ENCODE measurements around the gene MYO16.

The MYO16 gene

GRCh38 chr13:108707584-108707983, 78.2 kb downstream of the MYO16 start:
- Histone ChIP-seq H3K27ac (no peak overlapping the region), H3K4me2 (no peak overlapping the region), H3K36me3 (no peaks in the 10 kb centered on the region), H3K9me3 (replicated peaks in 1 of 11) (peaks cover 0 to 12% (median 0%) of the 10 kb centered on the region in 11 experiments; a peak in 4 of 22 replicates), H3K4me3 (no peak overlapping the region), H4K20me1 (no peaks in the 10 kb centered on the region), H3K9ac (no peak overlapping the region), H3K4me1 (no peaks in the 10 kb centered on the region), H3K27me3 (no peaks in the 10 kb centered on the region)
- TF ChIP-seq Cebpa-rat (IDR thresholded peaks at IDR 0.05), result no peak

DNA sequence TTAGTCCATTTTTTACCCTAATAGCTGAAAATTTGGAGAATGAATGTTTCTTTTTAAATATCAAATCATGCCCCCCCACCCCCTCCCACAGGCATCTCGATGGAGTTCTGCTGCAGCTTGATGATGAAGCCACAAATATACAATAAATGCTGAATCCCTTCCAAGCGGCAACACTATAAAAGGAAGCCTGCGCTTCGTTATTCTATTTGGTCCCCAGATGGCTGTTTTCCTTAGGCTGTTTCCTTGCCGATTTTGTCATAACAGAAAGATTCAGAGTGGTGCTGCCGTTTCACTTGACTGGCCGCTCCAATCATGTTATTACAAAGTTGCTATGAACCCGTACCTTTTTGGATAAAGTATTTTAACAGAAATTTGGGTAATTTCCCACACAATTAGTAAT, 79.5 kb downstream of the MYO16 start:
- Histone ChIP-seq H3K4me3 (no peak overlapping the region), H3K9ac (no peak overlapping the region), H3K27me3 (no peaks in the 10 kb centered on the region), H4K20me1 (no peaks in the 10 kb centered on the region), H3K4me2 (no peak overlapping the region), H3K27ac (no peak overlapping the region), H3K36me3 (no peaks in the 10 kb centered on the region), H3K9me3 (replicated peaks in 1 of 11) (no peaks in the 10 kb centered on the region), H3K4me1 (no peaks in the 10 kb centered on the region)
- TF ChIP-seq Cebpa-rat (IDR thresholded peaks at IDR 0.05), result no peak

DNA sequence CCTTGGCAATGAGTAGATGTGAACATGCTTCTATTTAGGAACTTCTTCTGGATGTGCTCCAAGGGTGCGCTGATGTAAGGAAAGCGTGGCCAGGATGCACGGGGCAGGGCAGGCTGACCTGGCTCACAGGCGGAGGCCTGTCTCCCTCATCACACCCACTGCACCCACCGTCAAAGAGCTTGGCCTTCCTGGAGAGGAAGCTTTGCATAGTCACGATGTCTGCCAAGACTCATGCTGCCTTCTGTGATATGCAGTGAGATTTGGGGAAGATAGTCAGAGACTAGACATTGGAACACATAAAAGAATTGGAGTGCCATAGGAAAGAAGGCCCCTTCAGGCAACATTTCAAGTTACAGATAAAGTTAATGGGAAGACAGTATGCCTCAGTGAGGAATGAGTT, 82.0 kb downstream of the MYO16 start:
- Histone ChIP-seq H3K4me2 (no peak overlapping the region), H3K4me3 (no peak overlapping the region), H3K27me3 (no peaks in the 10 kb centered on the region), H3K9ac (no peak overlapping the region), H4K20me1 (no peaks in the 10 kb centered on the region), H3K36me3 (no peaks in the 10 kb centered on the region), H3K9me3 (replicated peaks in 1 of 11) (no peaks in the 10 kb centered on the region), H3K4me1 (no peaks in the 10 kb centered on the region), H3K27ac (no peak overlapping the region)
- no peak for TF ChIP-seq Cebpa-rat (IDR thresholded peaks at IDR 0.05)

DNA sequence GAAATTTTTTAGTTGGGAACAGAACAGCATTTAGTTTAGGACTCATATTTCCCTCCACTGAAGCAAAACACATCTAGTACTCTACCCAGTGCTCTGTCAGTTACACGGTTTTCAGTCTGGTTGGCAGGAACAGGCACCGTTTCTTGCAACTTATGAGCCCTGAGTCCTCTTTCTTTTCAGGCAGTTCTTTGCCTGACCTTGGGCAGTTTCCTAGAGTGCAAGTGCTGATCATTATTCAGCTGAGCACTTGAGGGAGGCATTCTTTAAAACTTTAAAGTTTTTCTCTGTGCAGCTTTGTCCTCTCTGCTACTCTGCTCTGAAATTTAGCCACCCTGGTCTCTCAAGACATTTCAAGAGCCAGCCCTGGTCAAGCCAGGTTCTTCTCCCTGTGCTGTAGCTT, 96.1 kb downstream of the MYO16 start:
- Histone ChIP-seq H3K4me3 (no peak overlapping the region), H4K20me1 (no peaks in the 10 kb centered on the region), H3K27ac (no peak overlapping the region), H3K4me2 (no peak overlapping the region), H3K9ac (no peak overlapping the region), H3K9me3 (replicated peaks in 1 of 11) (no peaks in the 10 kb centered on the region), H3K4me1 (no peaks in the 10 kb centered on the region), H3K36me3 (no peaks in the 10 kb centered on the region), H3K27me3 (no peaks in the 10 kb centered on the region)
- TF ChIP-seq Cebpa-rat (IDR thresholded peaks at IDR 0.05), result no peak

DNA sequence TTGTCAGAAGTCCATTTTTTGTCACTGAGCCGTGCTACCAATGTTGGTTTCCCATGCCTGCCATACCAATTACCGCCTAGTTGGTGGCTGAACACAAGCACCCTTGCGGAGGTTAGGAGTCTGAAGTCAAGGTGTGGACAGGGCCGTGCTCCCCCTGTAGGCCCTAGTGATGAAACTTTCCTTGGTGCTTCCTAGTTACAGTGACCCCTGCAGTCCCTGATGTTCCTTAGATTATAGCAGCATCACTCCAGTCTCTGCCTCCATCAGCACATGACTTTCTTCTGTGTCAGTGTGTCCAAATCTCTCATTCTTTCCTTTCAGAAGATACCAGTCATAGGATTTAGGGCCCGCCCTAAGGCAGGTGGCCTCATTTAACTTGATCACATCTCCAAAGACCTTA, 99.0 kb downstream of the MYO16 start:
- TF ChIP-seq Cebpa-rat (IDR thresholded peaks at IDR 0.05), result no peak
- Histone ChIP-seq H3K4me2 (no peak overlapping the region), H3K27me3 (no peaks in the 10 kb centered on the region), H3K9me3 (replicated peaks in 1 of 11) (no peaks in the 10 kb centered on the region), H3K9ac (no peak overlapping the region), H3K4me1 (no peaks in the 10 kb centered on the region), H3K4me3 (no peak overlapping the region), H3K36me3 (no peaks in the 10 kb centered on the region), H3K27ac (no peak overlapping the region), H4K20me1 (no peaks in the 10 kb centered on the region)

GRCh38 chr13:108733022-108733560, 103.7 kb downstream of the MYO16 start:
- Histone ChIP-seq H4K20me1 (no peaks in the 10 kb centered on the region), H3K9me3 (replicated peaks in 1 of 11) (peaks cover 0 to 5% (median 0%) of the 10 kb centered on the region in 11 experiments; a peak in 1 of 22 replicates), H3K4me1 (no peaks in the 10 kb centered on the region), H3K4me3 (no peak overlapping the region), H3K27ac (no peak overlapping the region), H3K36me3 (no peaks in the 10 kb centered on the region), H3K27me3 (no peaks in the 10 kb centered on the region), H3K4me2 (no peak overlapping the region), H3K9ac (no peak overlapping the region)
- no peak for TF ChIP-seq Cebpa-rat (IDR thresholded peaks at IDR 0.05)

GRCh38 chr13:108734676-108735075, 105.3 kb downstream of the MYO16 start:
- H3K9ac ChIP-seq, result no peak overlapping the region
- H3K4me1 ChIP-seq, result no peaks in the 10 kb centered on the region
- no peak overlapping the region for H3K4me2 ChIP-seq
- no peak for TF ChIP-seq Cebpa-rat (IDR thresholded peaks at IDR 0.05)
- H3K27me3 ChIP-seq, result no peaks in the 10 kb centered on the region
- no peaks in the 10 kb centered on the region for H3K36me3 ChIP-seq
- no peak overlapping the region for H3K27ac ChIP-seq
- H4K20me1 ChIP-seq, result no peaks in the 10 kb centered on the region
- no peak overlapping the region for H3K4me3 ChIP-seq
- H3K9me3 ChIP-seq (replicated peaks in 1 of 11), result peaks cover 0 to 5% (median 0%) of the 10 kb centered on the region in 11 experiments; a peak in 1 of 22 replicates

DNA sequence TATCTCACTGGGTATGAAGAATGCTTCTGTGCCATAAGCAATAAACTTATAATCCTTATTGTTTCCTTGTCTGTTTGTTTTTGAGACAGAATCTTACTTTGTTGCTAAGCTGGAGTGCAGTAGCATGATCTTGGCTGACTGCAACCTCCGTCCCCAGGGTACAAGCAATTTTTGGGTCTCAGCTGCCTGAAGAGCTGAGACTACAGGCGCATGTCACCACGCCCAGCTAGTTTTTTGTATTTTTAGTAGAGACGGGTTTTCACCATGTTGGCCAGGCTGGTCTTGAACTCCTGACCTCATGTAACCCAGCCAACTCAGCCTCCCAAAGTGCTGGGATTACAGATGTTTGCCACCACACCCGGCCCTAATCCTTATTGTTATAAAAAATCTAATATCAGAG, 112.5 kb downstream of the MYO16 start:
- H3K36me3 ChIP-seq, result no peaks in the 10 kb centered on the region
- H3K4me3 ChIP-seq, result no peak overlapping the region
- no peak for TF ChIP-seq Cebpa-rat (IDR thresholded peaks at IDR 0.05)

GRCh38 chr13:108742701-108743451, 113.5 kb downstream of the MYO16 start:
- Histone ChIP-seq H3K36me3 (no peaks in the 10 kb centered on the region), H3K9me3 (replicated peaks in 1 of 11) (0 out of 22 replicates have a peak, but pooled peaks cover 0 to 5% (median 0%) of the 10 kb centered on the region in 11 experiments), H3K4me1 (no peaks in the 10 kb centered on the region), H4K20me1 (no peaks in the 10 kb centered on the region), H3K27ac (no peak overlapping the region), H3K4me2 (no peak overlapping the region), H3K4me3 (no peak overlapping the region), H3K27me3 (no peaks in the 10 kb centered on the region), H3K9ac (no peak overlapping the region)
- TF ChIP-seq Cebpa-rat (IDR thresholded peaks at IDR 0.05), result no peak

More for the DNA sequence above, 112.5 kb downstream of the MYO16 start:
- H4K20me1 ChIP-seq, result no peaks in the 10 kb centered on the region
- H3K27ac ChIP-seq, result no peak overlapping the region
- H3K4me2 ChIP-seq, result no peak overlapping the region
- H3K9ac ChIP-seq, result no peak overlapping the region
- H3K9me3 ChIP-seq (replicated peaks in 1 of 11), result 0 out of 22 replicates have a peak, but pooled peaks cover 0 to 5% (median 0%) of the 10 kb centered on the region in 11 experiments
- no peaks in the 10 kb centered on the region for H3K4me1 ChIP-seq
- H3K27me3 ChIP-seq, result no peaks in the 10 kb centered on the region

GRCh38 chr13:108743522-108743921, 114.1 kb downstream of the MYO16 start:
- Histone ChIP-seq H3K27ac (no peak overlapping the region), H3K4me3 (no peak overlapping the region), H3K4me2 (no peak overlapping the region), H4K20me1 (no peaks in the 10 kb centered on the region), H3K4me1 (no peaks in the 10 kb centered on the region), H3K36me3 (no peaks in the 10 kb centered on the region), H3K9ac (no peak overlapping the region), H3K9me3 (replicated peaks in 1 of 11) (0 out of 22 replicates have a peak, but pooled peaks cover 0 to 5% (median 0%) of the 10 kb centered on the region in 11 experiments), H3K27me3 (no peaks in the 10 kb centered on the region)
- TF ChIP-seq Cebpa-rat (IDR thresholded peaks at IDR 0.05), result no peak

Measured in BLaER1 treated with 17β-estradiol and CSF1 and Interleukin-3, amounts not matched to agents 10 nM and 100 nM (cell line).